SH-SY5Y (cell line): ENCODE results near the gene PATJ.

Experiments used
- GATA2 ChIP-seq: IDR thresholded peaks from 2 replicates; pipeline ENCODE4 v1.6.1; 2011; ENCODE audit warnings: mild to moderate bottlenecking, low read depth, low read length
- GATA3 ChIP-seq: IDR thresholded peaks from 2 replicates; pipeline ENCODE4 v1.6.1; 2011; ENCODE audit warnings: low read depth, mild to moderate bottlenecking, low read length, moderate library complexity

- TF ChIP-seq GATA3 (no peak), GATA2 (no peak)
These were observed 54.9 kb downstream of the PATJ start for GRCh38 chr1:61797045-61797755.
